ENCODE data around the gene LOXHD1. TPM values are rescaled to one million over a fixed set of nuclear protein-coding genes. Genes with fewer than 3 reads are reported as not detected.

LOXHD1 gene
- total RNA-seq, 1 experiment from 2014 or later: not detected

Other genes starting within 250 kb of the LOXHD1 start
- gene ST8SIA5, start 99.8 kb upstream of the LOXHD1 start, total RNA-seq (2014; rRNA removed; shearing (Covaris generic)): not detected in 2 replicates

All from HT1080 (cell line).